Measurements from ENCODE around the gene RNF220. TPM values are rescaled to one million over a fixed set of nuclear protein-coding genes. Genes with fewer than 3 reads are reported as not detected.

Gene RNF220
- polyA plus RNA-seq, 1 of the 3 experiments (the other 2 are of a cell fraction): 83.7 TPM

DNA sequence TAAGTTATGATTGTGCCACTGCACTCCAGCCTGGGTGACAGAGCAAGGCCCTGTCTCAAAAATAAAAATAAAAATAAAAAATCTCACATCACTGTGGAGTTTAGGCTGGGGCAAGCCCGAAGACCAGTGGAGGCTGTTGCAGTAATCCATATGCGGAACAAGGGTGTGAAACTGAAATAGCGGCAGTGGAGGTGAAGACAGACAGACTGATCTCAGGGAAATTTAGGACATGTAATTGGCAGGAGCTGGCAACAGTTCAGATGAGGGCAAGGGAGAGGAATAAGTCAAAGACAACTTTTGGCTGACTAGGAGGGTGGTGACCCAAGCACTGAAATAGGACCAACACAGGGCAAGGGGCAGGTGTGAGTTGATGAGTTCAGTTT, 277.8 kb downstream of the RNF220 start:
- no peak overlapping the region for H3K9ac ChIP-seq
- H3K27me3 ChIP-seq (ENCODE audit: insufficient read depth): no peaks in the 10 kb centered on the region
- CTCF ChIA-PET: no interaction called here
- H3K4me1 ChIP-seq (ENCODE audit: control insufficient read depth in 1 of 2, insufficient read depth in 2 of 2, low read depth in 1 of 2, low read length in 1 of 2): peaks cover 0 to 2% of the 10 kb centered on the region in 2 experiments; a peak in 1 of 4 replicates
- H3K4me2 ChIP-seq: no peak overlapping the region
- no peaks in the 10 kb centered on the region for H3F3A ChIP-seq (replicated peaks; ENCODE audit: insufficient read depth)
- H3K79me2 ChIP-seq (ENCODE audit: insufficient read depth): no peaks in the 10 kb centered on the region
- H3K4me3 ChIP-seq (ENCODE audit: low read depth in 2 of 2, low read length in 1 of 2): no peak overlapping the region
- no peaks in the 10 kb centered on the region for H3K9me2 ChIP-seq
- TF ChIP-seq POLR2AphosphoS5 (IDR thresholded peaks at IDR 0.05; ENCODE audit: low read depth, low read length) (no peak), GABPA (IDR thresholded peaks at IDR 0.05; ENCODE audit: low read depth) (no peak), RFX5 (IDR thresholded peaks at IDR 0.05; ENCODE audit: low read length) (no peak), SMC3 (IDR thresholded peaks at IDR 0.05; ENCODE audit: low read depth, low read length) (no peak), RAD21 (IDR thresholded peaks at IDR 0.05; ENCODE audit: low read length) (no peak), NRF1 (IDR thresholded peaks at IDR 0.05; ENCODE audit: low read depth, low read length) (no peak), TAF1 (IDR thresholded peaks at IDR 0.05; ENCODE audit: borderline replicate concordance, low read depth, low read length) (no peak), EP300 (IDR thresholded peaks at IDR 0.05; ENCODE audit: borderline replicate concordance in 1 of 2, low read depth in 1 of 2, low read length in 1 of 2) (no peak), ELF1 (IDR thresholded peaks at IDR 0.05) (no peak), NFIC (IDR thresholded peaks at IDR 0.05; ENCODE audit: borderline replicate concordance) (no peak), FOXJ3 (CRISPR knock-in tag; IDR thresholded peaks at IDR 0.05) (no peak), RXRA (IDR thresholded peaks at IDR 0.05; ENCODE audit: borderline replicate concordance, low read depth) (no peak), TEAD4 (IDR thresholded peaks at IDR 0.05; ENCODE audit: borderline replicate concordance, insufficient read depth) (no peak), CHD2 (IDR thresholded peaks at IDR 0.05; ENCODE audit: low read length, partially characterized antibody) (no peak), MXI1 (IDR thresholded peaks at IDR 0.05; ENCODE audit: low read depth, low read length) (no peak)
- TF ChIP-seq, protein P1, sequence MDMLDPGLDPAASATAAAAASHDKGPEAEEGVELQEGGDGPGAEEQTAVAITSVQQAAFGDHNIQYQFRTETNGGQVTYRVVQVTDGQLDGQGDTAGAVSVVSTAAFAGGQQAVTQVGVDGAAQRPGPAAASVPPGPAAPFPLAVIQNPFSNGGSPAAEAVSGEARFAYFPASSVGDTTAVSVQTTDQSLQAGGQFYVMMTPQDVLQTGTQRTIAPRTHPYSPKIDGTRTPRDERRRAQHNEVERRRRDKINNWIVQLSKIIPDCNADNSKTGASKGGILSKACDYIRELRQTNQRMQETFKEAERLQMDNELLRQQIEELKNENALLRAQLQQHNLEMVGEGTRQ (IDR thresholded peaks at IDR 0.05; ENCODE audit: borderline replicate concordance, low read depth, low read length): no peak
- TF ChIP-seq, protein P2, sequence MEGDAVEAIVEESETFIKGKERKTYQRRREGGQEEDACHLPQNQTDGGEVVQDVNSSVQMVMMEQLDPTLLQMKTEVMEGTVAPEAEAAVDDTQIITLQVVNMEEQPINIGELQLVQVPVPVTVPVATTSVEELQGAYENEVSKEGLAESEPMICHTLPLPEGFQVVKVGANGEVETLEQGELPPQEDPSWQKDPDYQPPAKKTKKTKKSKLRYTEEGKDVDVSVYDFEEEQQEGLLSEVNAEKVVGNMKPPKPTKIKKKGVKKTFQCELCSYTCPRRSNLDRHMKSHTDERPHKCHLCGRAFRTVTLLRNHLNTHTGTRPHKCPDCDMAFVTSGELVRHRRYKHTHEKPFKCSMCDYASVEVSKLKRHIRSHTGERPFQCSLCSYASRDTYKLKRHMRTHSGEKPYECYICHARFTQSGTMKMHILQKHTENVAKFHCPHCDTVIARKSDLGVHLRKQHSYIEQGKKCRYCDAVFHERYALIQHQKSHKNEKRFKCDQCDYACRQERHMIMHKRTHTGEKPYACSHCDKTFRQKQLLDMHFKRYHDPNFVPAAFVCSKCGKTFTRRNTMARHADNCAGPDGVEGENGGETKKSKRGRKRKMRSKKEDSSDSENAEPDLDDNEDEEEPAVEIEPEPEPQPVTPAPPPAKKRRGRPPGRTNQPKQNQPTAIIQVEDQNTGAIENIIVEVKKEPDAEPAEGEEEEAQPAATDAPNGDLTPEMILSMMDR (IDR thresholded peaks at IDR 0.05): no peak
- H3K36me3 ChIP-seq (replicated peaks in 1 of 2; ENCODE audit: control insufficient read depth in 1 of 2, insufficient read depth in 2 of 2, low read length in 1 of 2): no peaks in the 10 kb centered on the region
- POLR2A ChIA-PET: no interaction called here
- no peaks in the 10 kb centered on the region for H3K9me3 ChIP-seq
- DNase-seq: no peak
- no peaks in the 10 kb centered on the region for H4K20me1 ChIP-seq (ENCODE audit: insufficient read depth)
- no peak overlapping the region for H2AFZ ChIP-seq (ENCODE audit: low read depth)
- WGBS (ENCODE audit: low lambda C conversion rate): 94% methylated on average over 3 of the region's 3 CpGs
- H3K27ac ChIP-seq (ENCODE audit: low read depth in 2 of 2, low read length in 1 of 2): no peak overlapping the region

DNA sequence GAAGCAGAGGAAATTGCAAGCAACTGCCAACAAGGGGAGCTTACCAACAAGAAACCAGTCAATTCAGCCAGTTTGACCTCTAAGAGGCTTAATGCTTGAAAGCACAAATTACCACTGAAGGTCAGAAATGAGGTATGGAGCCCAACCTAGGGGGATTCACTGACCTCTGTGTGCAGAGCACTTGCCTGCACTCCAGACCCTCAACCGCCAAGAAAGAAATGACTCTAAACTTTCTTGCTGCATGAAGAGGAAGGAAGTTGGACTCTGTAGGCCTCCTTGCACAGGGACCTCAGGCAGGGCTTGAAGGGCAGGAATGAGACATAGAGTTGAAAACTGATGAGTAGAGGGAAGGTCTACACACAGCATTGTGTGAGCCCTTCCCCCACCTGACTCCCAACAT, 279.5 kb downstream of the RNF220 start:
- ChIA-PET CTCF (interaction anchor here (0.8 to 1.4 kb wide), 4 partner anchors 31 to 112 kb away, joined by 3 to 4 read pairs (median 3); no protein-coding TSS in a partner anchor), POLR2A (no interaction called here)
- DNase-seq: no peak
- H3K4me3 ChIP-seq (ENCODE audit: low read depth in 2 of 2, low read length in 1 of 2): no peak overlapping the region
- no peaks in the 10 kb centered on the region for H4K20me1 ChIP-seq (ENCODE audit: insufficient read depth)
- H2AFZ ChIP-seq (ENCODE audit: low read depth): no peak overlapping the region
- no peaks in the 10 kb centered on the region for H3K9me2 ChIP-seq
- H3K79me2 ChIP-seq (ENCODE audit: insufficient read depth): no peaks in the 10 kb centered on the region
- no peak overlapping the region for H3K4me2 ChIP-seq
- H3F3A ChIP-seq (replicated peaks; ENCODE audit: insufficient read depth): no peaks in the 10 kb centered on the region
- 100% methylated on average over 1 of the region's 1 CpG for WGBS (ENCODE audit: low lambda C conversion rate)
- TF ChIP-seq NFIC (IDR thresholded peaks at IDR 0.05; ENCODE audit: borderline replicate concordance): no peak
- no peak for TF ChIP-seq TAF1 (IDR thresholded peaks at IDR 0.05; ENCODE audit: borderline replicate concordance, low read depth, low read length)
- no peak for TF ChIP-seq FOXJ3 (CRISPR knock-in tag; IDR thresholded peaks at IDR 0.05)
- TF ChIP-seq, protein P2 (IDR thresholded peaks at IDR 0.05): no peak
- TF ChIP-seq, protein P1 (IDR thresholded peaks at IDR 0.05; ENCODE audit: borderline replicate concordance, low read depth, low read length): no peak
- TF ChIP-seq GATA2 (CRISPR knock-in tag; IDR thresholded peaks at IDR 0.05): no peak
- TF ChIP-seq NRF1 (IDR thresholded peaks at IDR 0.05; ENCODE audit: low read depth, low read length): no peak
- TF ChIP-seq, protein P3, sequence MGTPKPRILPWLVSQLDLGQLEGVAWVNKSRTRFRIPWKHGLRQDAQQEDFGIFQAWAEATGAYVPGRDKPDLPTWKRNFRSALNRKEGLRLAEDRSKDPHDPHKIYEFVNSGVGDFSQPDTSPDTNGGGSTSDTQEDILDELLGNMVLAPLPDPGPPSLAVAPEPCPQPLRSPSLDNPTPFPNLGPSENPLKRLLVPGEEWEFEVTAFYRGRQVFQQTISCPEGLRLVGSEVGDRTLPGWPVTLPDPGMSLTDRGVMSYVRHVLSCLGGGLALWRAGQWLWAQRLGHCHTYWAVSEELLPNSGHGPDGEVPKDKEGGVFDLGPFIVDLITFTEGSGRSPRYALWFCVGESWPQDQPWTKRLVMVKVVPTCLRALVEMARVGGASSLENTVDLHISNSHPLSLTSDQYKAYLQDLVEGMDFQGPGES (IDR thresholded peaks at IDR 0.05; ENCODE audit: low read depth, low read length): no peak
- no peaks in the 10 kb centered on the region for H3K9me3 ChIP-seq
- H3K4me1 ChIP-seq (ENCODE audit: control insufficient read depth in 1 of 2, insufficient read depth in 2 of 2, low read depth in 1 of 2, low read length in 1 of 2): peaks cover 0 to 2% of the 10 kb centered on the region in 2 experiments; a peak in 1 of 4 replicates
- no peaks in the 10 kb centered on the region for H3K36me3 ChIP-seq (replicated peaks in 1 of 2; ENCODE audit: control insufficient read depth in 1 of 2, insufficient read depth in 2 of 2, low read length in 1 of 2)
- no peaks in the 10 kb centered on the region for H3K27me3 ChIP-seq (ENCODE audit: insufficient read depth)
- H3K9ac ChIP-seq: no peak overlapping the region
- H3K27ac ChIP-seq (ENCODE audit: low read depth in 2 of 2, low read length in 1 of 2): no peak overlapping the region

All from SK-N-SH (cell line).